NCI-H128 (cell line): Measurements from ENCODE around the gene SCYGR4.

Experiments
- DNase-seq: peaks from one replicate; lab custom pipeline; 2025; ENCODE audit not compliant: unreplicated experiment; lab: John Stamatoyannopoulos, UW

Gene SCYGR4

DNA sequence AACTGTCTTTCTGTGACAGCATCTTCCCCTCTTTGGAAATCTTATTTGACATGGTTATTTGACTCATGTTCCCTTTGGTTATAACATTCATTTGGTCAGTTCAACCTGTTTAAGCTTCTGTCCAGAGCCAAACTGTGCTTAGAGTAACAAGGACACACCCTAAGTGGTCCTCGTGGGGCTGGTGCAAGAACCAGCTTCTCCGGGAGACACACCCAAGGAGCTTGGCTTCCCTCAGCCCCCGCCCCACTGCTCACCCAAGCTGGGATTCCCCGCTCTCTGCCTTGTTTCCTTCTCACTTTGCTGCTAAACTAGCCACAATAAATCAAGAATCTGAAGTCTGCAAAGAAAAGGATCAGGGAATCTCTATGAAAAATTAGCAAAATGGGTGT lies 4.0 kb upstream of the SCYGR4 start:
- no peak for DNase-seq

DNA sequence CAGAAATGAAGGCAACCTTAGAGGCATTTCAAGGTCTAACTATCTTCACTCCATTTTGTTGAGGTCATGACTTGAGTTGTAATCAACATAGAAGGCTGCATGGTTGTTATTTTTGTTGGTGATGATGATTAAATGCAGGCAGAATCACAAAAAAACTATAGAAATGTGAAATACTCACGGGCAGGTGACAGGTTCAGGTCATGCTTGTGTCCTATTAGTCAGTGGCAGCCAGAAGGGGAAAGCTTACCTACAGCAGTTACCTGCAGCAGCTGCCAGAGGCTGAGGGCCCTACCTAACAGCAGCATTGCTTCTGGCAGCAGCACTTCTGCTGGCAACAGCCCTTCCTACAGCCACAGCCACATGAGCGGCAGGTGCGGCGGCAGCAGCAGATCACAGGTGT lies 3.1 kb upstream of the SCYGR4 start:
- DNase-seq = no peak

DNA sequence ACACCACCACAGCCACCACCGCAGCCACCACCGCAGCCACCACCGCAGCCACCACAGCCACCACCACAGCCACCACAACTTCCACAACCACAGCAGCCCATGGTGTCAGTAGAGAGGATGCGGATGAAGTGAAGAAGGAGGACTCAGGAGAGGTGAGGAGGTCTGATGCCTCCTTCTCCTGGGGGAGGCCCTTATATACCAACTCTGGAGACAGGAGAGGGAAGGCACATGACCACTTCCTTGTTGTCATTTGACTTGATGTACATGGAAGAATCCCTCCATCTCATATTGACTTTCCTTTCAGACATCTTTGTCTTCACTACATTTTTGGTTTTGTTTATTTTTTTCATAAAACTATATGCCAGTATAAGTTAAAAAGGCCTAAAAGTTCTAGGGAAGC lies 2.6 kb upstream of the SCYGR4 start, which contains the start of gene SCYGR3:
Gene SCYGR3, minus strand, starts transcription at position 101 of the 400 bp plus-strand sequence. Its CDS starts 0 bp downstream, at position 101.
- DNase-seq = no peak

DNA sequence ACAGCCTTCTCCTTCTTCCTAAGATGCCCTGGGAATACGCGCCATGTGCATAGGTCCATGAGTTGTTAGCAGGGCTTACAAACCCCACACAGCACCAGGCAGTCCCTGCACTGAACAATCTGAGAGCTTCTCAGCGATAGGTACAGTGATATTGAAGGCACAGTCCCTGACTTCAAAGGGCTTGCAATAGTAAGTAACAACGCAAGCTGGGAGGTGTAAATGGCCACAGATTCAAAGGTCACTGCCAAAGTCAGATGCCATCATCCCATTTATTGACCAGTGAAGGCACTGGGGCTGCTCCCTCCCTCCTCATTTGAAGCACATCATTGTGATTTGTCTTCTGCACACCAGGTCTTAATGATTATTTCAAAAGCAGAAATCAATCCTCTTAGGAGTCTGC lies 2.1 kb upstream of the SCYGR4 start:
- no peak for DNase-seq

DNA sequence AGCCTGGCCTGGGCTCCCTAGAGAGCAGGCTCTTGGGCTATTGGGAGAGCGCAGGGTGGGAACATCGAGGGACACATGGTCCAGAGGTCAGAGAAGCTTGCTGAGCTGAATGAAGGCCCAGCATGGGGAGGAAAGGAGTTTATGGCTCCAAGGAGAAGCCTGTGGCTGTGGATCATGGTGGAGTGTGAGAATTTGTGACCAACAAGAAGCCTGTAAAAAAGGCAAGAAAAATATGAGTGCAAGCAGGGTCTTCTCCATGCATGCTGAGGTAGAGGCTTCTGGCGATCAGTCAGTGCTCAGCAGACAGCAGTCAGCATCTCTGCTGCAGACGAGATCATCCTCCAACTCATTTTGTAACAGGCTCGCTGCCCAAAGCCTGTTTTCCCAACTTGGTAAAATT lies 1.4 kb upstream of the SCYGR4 start:
- no peak for DNase-seq

DNA sequence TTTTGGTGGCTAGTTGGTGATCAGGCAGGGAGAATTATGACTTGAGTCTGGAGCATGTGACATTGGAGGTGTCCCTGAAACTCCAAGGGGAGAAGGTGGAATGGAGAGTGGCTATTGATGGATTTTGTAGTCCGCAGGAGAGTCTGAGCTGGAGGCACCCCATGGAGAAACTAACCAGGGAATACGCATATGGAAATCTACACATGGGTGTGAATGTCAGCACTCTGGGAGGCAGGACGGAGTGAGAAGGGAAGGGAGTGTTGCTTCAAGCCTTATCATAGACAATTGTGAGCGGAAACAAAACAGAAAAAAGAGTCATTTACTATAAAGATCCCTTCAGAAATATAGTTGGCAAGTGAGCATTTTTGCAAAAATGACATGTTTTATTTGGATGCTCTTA lies 667 bp upstream of the SCYGR4 start:
- no peak for DNase-seq

DNA sequence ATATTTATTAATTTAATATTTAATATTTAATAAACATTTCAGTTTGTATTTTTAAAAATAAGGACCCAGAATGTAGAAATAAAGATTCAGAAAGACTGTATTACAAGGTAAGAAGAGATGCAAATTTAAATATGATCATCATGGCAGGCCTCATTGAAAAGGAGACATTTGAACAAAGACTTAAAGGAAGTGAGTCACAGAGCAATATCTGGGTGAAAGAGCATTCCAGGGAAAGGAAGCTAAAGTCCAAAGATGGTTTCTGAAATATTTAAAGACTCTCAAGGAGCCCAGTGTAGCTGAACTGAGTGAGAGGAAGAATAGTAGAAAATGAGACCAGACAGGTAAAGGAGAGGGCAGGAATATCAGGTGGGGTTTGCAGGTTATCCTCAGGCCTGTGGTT lies 5.9 kb downstream of the SCYGR4 start:
- DNase-seq = no peak

DNA sequence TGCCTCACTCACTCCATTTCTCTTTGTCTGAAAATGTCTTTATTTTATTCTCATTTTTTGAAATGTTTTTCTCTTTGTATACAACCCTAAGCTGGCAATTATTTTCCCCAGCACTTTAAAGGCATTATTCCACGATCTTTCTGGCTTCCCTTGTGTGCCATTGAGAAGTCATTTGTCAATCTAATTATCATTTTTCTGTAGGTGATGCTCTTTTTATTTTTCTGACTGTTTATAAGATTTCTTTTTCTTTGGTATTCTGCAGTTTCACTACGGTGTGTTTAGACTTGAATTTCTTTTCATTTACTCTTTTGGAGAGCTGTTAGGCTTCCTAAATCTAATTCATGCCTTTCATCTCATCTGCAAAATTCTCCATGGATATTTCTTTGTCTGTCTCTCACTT lies 8.1 kb downstream of the SCYGR4 start:
- DNase-seq = no peak

DNA sequence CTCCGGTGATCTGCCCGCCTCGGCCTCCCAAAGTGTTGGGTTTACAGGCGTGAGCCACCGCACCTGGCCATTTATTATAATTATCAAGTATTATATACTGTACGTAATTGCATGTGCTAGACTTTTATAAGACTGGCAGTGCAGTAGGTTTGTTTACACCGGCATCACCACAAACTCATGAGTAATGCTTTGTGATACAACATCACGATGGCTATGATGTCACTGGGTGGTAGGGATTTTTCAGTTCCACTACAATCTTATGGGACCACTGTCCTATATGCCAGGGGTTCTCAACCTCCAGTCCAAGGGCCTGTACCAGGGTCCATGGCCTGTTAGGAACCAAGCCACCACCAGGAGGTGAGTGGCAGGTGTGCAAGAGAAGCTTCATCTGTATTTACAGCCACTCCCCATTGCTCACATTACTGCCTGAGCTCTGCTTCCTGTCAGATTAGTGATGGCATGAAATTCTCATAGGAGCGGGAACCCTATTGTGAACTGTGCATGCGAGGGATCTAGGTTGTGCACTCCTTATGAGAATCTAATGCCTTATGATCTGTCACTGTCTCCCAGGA lies 9.4 kb downstream of the SCYGR4 start:
- DNase-seq = no peak

DNA sequence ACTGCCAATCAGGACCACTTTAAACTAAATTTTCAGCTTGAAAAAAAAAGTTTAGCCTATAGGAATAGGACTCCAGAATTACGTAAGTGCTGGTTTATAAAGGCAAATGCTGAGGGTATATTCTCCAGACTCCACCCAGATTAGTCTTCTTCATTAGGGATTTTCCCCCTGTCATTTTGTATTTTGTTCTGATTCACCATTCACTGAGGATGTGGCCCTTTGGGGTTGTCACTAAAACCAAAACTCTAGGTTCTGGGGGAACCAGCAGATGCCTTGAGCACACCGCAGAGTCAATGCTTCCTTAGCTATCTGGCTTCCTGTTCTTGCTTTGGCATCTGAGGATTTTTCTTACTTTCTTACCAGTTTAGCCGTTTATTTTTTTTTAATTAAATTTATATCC lies 10.5 kb downstream of the SCYGR4 start:
- no peak for DNase-seq

DNA sequence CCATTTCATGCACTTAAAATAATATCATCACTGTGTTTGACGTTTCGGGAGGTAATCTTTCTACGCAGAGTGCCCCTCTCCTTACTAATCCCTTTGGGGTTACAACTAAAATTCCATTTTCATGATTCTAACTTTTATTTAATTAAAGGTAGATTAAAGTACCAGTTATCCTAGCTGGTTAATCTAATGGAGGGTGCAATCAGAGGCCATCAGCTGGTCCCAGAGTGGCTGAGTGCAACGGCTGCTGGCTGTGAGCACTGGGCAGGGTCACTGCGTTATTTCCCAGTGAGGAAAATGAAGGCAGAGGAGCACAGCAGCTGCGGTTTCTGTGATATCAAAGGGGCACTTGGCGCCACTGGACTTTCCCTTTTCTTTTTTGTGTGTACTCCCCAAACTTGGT lies 12.1 kb downstream of the SCYGR4 start:
- DNase-seq = no peak

DNA sequence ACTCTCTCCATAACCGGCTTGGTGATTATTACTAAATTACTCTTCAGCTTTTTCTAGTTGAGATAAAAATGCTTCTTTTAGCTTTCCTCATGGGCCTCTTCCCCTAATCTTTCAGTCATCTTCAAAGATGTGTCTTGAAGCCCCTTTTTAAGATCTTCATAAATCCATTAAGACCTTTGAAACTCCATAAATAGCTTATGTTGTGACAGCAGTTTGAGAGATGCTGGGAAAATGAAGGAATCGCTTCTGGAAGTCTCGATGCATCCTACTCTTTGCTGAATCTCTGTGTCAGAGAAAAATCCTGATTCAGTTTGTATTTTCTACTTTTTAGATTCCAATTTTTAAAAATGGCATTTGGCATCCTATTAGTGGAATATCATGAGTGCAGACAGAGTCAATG lies 13.0 kb downstream of the SCYGR4 start:
- no peak for DNase-seq

DNA sequence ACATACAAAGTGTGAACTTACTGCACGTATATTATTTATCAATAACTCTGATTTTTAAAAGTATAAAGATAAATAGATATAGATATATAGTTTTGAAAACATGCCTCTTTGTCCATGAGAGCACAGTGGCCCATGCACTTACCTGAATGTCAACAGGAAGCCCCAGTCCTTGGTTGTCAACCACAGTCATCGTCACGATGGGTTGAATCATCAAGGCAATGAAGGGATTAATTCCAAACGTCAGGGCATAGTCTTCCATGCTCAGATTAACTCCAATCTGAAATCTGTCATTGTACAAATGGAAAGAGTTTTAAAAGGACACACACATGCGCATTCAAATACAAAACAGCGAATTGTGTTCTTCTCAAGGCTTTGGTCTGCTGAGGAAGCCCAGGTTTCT lies 15.5 kb downstream of the SCYGR4 start:
- no peak for DNase-seq

DNA sequence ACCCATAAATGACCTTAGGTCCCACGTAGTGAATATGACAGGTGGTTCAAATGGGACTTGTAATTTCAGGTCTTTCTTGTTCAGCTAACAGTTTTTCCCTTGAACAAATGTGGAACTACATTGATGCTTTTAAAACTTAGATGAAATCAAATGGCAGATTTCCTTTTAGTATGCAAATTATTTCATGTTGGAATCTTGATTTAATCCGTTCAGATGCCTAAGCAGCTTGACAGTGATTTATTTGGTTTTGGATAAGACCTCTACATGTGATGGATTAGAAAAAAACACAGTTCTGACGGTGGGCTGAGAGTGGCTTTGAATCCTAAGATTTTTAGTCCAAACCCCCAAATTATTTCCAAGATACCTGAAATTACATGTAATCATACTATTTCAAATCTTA lies 16.9 kb downstream of the SCYGR4 start:
- DNase-seq = no peak

DNA sequence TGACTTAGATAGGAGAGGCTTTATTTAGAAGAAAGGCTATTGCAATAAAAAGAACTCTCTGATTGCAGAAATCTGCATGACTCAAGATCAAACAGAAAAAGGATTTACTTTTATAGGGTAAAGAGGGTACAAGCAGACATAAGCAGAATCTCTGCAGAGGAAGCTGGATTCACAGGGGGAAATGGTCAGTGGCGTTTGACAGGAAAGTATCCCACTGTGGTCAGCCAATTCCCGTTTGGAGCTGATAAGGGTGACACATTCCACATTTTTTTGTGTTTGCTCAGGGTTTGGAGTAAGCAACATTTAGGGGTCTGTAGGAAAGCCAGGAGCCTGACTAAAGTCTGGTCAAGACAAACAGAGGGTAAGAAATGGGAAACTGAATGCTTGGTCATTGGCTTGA lies 25.4 kb downstream of the SCYGR4 start:
- no peak for DNase-seq

DNA sequence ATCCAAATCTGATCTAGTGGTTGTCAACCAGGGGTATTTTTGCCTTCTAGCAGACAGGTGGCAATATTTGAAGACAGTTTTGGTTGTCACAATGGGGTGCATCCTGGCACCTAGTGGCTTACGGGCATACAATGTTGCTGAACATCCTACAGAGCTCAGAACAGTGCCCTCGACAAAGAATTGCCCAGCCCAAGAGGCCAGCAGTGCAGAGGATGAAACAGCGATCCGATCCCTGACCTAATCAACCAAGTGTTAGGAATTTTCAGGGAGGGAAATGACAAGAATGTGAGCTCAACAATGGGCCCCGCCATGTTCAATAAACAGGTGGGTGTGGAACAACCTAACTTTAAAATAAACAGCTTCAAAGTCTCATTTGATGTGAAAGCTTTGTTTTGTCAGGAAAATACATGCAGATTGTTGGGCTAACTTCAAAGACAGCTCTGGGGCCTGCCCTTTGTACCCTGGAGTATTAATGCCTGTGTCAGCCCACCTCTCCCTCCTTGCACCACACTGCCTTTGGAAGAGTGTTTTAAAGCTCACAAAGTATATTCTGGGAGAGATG lies 26.8 kb downstream of the SCYGR4 start:
- DNase-seq = no peak

DNA sequence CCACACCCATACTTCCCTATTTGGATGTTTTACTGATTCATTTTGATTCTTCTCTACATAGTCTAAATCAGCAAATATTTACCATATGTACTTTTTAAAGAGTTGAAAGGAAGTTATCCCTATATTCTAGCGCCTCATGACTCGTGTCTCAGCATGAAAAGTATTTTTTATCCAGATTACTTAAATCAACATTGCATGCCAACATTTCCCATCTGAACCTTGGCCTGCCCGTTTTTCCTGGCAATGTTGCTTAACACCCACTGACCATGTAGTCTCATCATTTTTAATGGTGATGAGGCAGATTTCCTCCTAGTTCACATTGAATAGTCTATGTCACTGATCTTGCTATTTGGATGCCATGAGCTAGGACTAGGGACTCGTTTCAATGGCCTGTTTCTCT lies 36.1 kb downstream of the SCYGR4 start:
- no peak for DNase-seq

DNA sequence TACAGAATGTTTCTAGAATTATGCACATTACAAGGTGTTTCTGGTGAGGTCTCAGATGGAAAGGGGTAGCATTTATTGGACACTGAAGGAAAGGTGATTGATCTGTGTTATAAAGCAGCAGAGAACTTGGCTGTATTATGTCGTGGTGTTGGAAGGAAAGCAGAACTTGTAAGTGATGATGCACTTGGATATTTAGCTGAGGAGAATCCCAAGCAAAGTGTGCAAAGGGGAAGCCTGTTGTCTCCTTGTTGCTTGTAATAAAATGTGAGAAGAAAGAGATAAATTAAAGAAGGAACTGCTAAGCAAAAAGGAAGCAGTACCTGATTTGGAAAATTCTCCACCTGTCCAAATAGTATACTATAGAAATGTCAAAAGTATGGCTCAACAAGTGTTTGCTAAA lies 37.1 kb downstream of the SCYGR4 start:
- no peak for DNase-seq

DNA sequence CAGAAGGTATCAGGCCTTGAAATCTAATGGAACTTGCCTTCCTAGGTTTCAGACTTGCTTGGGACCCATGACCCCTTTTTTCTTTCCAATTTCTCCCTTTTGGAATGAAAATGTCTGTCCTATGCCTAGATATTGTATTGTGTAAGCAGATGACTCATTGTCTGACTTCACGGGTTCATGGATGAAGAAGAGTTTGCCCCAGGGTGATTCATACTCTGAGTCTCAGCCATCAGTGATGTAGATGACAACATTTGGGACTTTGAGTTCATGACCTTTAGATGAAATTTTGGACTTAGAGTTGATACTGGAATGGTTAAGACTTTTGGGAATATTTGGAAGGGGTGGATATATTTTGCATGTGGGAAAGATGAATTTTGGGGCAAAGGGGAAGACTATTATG lies 38.2 kb downstream of the SCYGR4 start:
- no peak for DNase-seq

DNA sequence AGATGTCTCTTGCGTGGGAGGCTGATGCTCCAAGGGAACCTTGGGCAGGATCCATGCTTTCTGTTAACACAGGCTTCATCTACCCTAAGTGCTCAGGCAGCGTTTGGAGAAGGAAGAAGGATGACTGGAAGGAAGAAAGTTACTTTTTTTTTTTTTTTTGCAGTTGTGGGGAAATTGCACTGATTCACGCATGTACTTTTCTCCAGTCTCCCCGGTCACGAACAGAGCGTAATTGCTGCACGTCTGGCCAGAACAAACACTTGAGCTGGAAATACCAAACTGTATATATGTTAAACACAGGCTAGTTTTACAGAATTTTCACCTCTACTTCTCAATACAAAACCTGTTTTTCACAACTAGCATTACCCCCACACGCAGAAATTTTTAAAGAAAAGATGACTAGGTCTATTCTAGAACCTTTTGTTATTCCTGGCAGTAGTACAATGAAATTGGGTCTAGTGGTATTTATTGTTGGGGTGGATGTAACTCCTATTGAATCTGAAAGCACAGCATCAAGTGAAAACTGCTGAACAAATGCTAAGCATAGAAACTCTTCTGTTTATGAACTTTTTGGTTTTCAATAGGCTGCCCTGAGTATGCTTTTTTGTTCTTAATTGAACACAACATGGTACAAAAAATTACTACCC lies 40.0 kb downstream of the SCYGR4 start:
- no peak for DNase-seq

DNA sequence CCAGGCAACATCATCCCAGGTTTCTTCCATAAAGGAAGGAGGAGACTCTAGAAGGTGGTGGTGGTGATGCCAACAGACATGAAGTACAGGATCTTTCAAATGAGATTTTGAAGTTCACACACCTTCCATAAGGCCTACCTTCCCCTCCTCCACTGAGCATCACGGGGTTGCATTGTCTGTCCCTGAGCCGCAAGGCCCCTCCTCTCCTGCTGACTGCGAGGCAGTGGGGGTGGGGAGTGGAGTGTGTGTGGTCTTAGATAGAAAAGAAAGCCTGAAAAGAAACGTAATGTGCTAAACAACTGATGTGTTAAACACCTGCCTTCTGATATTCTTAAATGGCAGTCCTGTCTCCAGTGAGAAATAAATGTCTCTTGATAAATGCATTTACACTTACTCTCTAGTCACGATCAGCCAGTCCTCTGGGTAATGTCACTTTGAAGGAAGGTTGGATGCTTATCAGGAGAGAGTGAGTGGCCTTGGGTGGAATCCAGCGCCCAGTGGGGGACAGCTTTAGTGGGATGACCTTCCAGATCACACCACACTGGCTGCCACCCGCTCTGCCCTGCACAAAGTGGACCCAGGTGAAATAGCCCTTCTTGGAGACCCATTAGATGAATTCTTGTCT lies 43.8 kb downstream of the SCYGR4 start:
- no peak for DNase-seq

DNA sequence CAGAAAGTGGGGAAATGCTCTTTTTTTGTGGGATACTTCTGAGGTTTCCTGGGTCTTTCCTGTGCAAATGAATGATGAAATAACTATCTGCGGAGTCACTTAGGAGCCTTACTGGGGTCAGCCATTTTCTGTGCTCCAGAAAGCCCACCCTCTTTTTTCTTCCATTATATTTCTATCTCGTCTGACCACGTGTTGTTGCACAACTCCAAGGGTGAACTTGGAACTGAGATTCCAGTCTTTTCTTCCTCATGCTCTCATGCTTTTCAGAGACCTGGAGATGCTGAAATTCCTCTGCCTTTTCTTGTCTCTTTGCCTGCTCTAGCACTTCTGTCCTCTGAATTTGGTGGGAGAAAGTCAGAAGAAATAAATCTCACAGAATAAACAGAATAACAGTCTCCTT lies 44.5 kb downstream of the SCYGR4 start:
- no peak for DNase-seq
